ENCODE measurements around the gene COX19.

DNA sequence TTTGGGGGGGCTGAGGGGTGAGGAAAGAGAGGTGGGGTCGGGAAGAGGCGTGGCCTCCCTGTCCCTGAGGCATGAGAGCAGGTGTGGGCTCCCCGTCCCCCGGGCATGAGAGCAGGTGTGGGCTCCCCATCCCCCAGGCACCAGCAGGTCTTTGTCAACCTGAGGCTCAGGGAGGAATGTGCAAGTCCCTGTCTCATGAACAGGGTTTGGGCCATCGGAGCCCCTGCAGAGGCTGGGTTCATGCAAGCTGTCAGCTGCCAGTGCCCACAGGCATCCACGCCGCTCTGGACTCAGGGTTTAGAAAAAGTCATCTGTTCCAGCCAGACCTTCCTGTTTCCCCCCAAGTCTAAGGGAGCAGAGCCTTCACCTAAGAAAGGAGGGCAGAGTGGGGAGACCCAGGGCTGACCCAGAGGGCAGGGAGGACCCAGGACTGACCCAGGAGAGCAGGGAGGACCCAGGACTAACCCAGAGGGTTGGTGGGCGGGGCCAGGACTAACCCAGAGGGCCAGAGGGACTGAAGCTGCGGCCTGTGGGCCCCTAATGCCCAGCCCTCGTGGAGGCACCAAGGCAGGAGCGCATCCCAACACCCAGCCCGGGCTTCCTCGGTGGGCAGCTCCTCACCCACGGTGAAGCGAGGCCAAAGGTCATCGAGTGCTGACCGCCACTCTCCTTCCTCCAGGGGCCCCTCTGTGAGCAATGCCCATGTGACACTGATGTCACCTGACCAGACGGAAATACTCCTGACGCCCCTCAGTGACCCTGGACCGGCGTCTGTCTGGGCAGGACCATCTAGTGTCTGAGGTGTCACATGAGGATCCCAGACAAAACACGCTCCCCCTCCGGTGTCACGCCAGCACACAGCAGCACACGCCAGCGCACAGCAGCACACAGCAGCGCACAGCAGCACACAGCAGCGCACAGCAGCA is 40.1 kb upstream of the COX19 start:
- TF ChIP-seq, protein P1, sequence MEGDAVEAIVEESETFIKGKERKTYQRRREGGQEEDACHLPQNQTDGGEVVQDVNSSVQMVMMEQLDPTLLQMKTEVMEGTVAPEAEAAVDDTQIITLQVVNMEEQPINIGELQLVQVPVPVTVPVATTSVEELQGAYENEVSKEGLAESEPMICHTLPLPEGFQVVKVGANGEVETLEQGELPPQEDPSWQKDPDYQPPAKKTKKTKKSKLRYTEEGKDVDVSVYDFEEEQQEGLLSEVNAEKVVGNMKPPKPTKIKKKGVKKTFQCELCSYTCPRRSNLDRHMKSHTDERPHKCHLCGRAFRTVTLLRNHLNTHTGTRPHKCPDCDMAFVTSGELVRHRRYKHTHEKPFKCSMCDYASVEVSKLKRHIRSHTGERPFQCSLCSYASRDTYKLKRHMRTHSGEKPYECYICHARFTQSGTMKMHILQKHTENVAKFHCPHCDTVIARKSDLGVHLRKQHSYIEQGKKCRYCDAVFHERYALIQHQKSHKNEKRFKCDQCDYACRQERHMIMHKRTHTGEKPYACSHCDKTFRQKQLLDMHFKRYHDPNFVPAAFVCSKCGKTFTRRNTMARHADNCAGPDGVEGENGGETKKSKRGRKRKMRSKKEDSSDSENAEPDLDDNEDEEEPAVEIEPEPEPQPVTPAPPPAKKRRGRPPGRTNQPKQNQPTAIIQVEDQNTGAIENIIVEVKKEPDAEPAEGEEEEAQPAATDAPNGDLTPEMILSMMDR (IDR thresholded peaks at IDR 0.05) = no peak
- TF ChIP-seq EP300 (IDR thresholded peaks at IDR 0.05; ENCODE audit: low read depth) (no peak), POLR2A (IDR thresholded peaks at IDR 0.05) (no peak), POLR2AphosphoS5 (IDR thresholded peaks at IDR 0.05) (no peak)
